Astrocyte (in vitro differentiated cells and primary cell): ENCODE data around the gene FRMD3. TPM values are rescaled to one million over a fixed set of nuclear protein-coding genes. Genes with fewer than 3 reads are reported as not detected.

Experiments
- DNase-seq: peaks from one replicate; pipeline ENCODE4 v3.0.0-alpha.2; 2010; ENCODE audit warnings: low read depth
- FAIRE-seq: peaks from 2 replicates; lab custom pipeline; 2011; peaks lifted over from hg19 to GRCh38; lab: Jason Lieb, UNC
- H2AFZ ChIP-seq: 2 replicates; pipeline ENCODE4 v1.6.0; 2012; ENCODE audit warnings: low read depth, low read length, inconsistent platforms
- H3K27ac ChIP-seq: 2 replicates; pipeline ENCODE4 v1.5.1; 2011; ENCODE audit warnings: low read depth, low read length, inconsistent platforms
- H3K27me3 ChIP-seq: 2 replicates; pipeline ENCODE4 v1.6.0; 2011; ENCODE audit warnings: low read length, inconsistent platforms; ENCODE audit not compliant: insufficient read depth
- H3K36me3 ChIP-seq: 2 replicates; pipeline ENCODE4 v1.5.1; 2011; ENCODE audit warnings: low read length, inconsistent platforms; ENCODE audit not compliant: insufficient read depth
- H3K4me1 ChIP-seq: 2 replicates; pipeline ENCODE4 v1.5.1; 2011; ENCODE audit warnings: low read length, inconsistent platforms; ENCODE audit not compliant: insufficient read depth
- H3K4me2 ChIP-seq: 2 replicates; pipeline ENCODE4 v1.6.0; 2012; ENCODE audit warnings: low read length, inconsistent platforms
- H3K4me3 ChIP-seq: 2 replicates; pipeline ENCODE4 v1.5.1; 2011; ENCODE audit warnings: low read depth, mild to moderate bottlenecking, low read length, inconsistent platforms; ENCODE audit not compliant: insufficient read depth
- H3K79me2 ChIP-seq: 2 replicates; pipeline ENCODE4 v1.6.0; 2012; ENCODE audit warnings: mild to moderate bottlenecking, low read length, inconsistent platforms; ENCODE audit not compliant: insufficient read depth
- H3K9ac ChIP-seq: 2 replicates; pipeline ENCODE4 v1.6.0; 2012; ENCODE audit warnings: mild to moderate bottlenecking, low read length, inconsistent platforms
- H3K9me3 ChIP-seq: 2 replicates; pipeline ENCODE4 v1.5.1; 2012; ENCODE audit warnings: low read depth, mild to moderate bottlenecking, low read length, inconsistent platforms; ENCODE audit not compliant: insufficient read depth
- H4K20me1 ChIP-seq: 2 replicates; pipeline ENCODE4 v1.6.0; 2012; ENCODE audit warnings: low read length, inconsistent platforms; ENCODE audit not compliant: insufficient read depth
- H3K27ac Mint-ChIP-seq: one replicate; pipeline ENCODE4 v1.8.0; 2021; ENCODE audit warnings: mild to moderate bottlenecking, mixed read lengths; ENCODE audit not compliant: unreplicated experiment
- H3K27me3 Mint-ChIP-seq: one replicate; pipeline ENCODE4 v1.8.0; 2021; ENCODE audit warnings: low read depth, mixed read lengths; ENCODE audit not compliant: unreplicated experiment
- H3K36me3 Mint-ChIP-seq: one replicate; pipeline ENCODE4 v1.8.0; 2021; ENCODE audit warnings: low read depth, mixed read lengths; ENCODE audit not compliant: unreplicated experiment
- H3K4me1 Mint-ChIP-seq: one replicate; pipeline ENCODE4 v1.8.0; 2021; ENCODE audit warnings: low read depth, mixed read lengths; ENCODE audit not compliant: unreplicated experiment
- H3K4me3 Mint-ChIP-seq: one replicate; pipeline ENCODE4 v1.8.0; 2021; ENCODE audit warnings: mild to moderate bottlenecking, moderate library complexity, mixed read lengths; ENCODE audit not compliant: unreplicated experiment
- H3K9me3 Mint-ChIP-seq: one replicate; pipeline ENCODE4 v1.8.0; 2021; ENCODE audit warnings: mild to moderate bottlenecking, mixed read lengths; ENCODE audit not compliant: unreplicated experiment
- CTCF ChIP-seq: IDR thresholded peaks from 2 replicates; pipeline ENCODE4 v1.5.1; 2011; ENCODE audit warnings: low read depth, mild to moderate bottlenecking, inconsistent platforms, low read length, moderate library complexity; ENCODE audit not compliant: insufficient read depth
- EZH2 ChIP-seq: IDR thresholded peaks from 2 replicates; pipeline ENCODE4 v1.6.1; 2012; ENCODE audit warnings: mild to moderate bottlenecking, low read length, inconsistent platforms; ENCODE audit not compliant: insufficient read depth
- total RNA-seq: library from RNA; stranded (reverse); gene quantifications from 2 replicates; pipeline ENCODE4 v1.2.1, GENCODE V29; 2021

FRMD3 gene
- total RNA-seq, 1 donor from 2014 or later = 0.39 TPM

GRCh38 chr9:83406921-83407320, 131.3 kb downstream of the FRMD3 start:
- peaks cover 10% of the 10 kb centered on the region for H3K4me1 Mint-ChIP-seq

DNA sequence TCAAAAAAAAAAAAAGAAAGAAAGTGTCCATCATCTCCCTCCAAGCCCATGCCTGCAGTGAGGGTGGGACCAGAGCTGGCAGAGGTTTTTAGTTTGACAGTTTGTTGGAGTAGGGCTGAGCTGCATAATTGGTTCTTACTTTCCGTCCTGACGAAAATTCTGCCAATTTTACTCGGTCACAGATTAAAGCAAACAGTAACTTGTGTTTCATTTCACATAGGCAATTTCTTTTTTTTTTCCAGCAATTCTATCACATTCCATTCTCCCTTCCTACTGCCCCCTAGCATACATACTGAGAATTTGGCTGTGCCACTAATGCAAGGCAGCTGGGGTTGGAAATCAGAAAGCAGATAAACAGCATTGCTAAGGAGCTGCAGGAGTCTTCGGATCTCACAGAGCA, 132.4 kb downstream of the FRMD3 start:
- Mint-ChIP-seq H3K9me3 (peaks cover 11% of the 10 kb centered on the region), H3K27me3 (peaks cover 6% of the 10 kb centered on the region), H3K27ac (no peak overlapping the region), H3K4me3 (no peak overlapping the region), H3K36me3 (no peaks in the 10 kb centered on the region), H3K4me1 (peaks cover 10% of the 10 kb centered on the region)
- Histone ChIP-seq H3K4me2 (no peak overlapping the region), H4K20me1 (no peaks in the 10 kb centered on the region), H3K4me3 (no peak overlapping the region), H3K27me3 (no peaks in the 10 kb centered on the region), H3K27ac (no peak overlapping the region), H3K36me3 (no peaks in the 10 kb centered on the region), H2AFZ (no peak overlapping the region), H3K79me2 (no peaks in the 10 kb centered on the region), H3K4me1 (no peaks in the 10 kb centered on the region), H3K9ac (no peak overlapping the region), H3K9me3 (no peaks in the 10 kb centered on the region)
- TF ChIP-seq CTCF = no peak
- TF ChIP-seq EZH2 = no peak
- DNase-seq (no peak), FAIRE-seq (no peak)

More at GRCh38 chr9:83406921-83407320, 131.3 kb downstream of the FRMD3 start:
- Histone ChIP-seq H2AFZ (no peak overlapping the region), H3K79me2 (no peaks in the 10 kb centered on the region), H3K36me3 (no peaks in the 10 kb centered on the region), H3K4me3 (no peak overlapping the region), H3K4me1 (no peaks in the 10 kb centered on the region), H3K4me2 (no peak overlapping the region), H3K9me3 (no peaks in the 10 kb centered on the region), H3K9ac (no peak overlapping the region), H3K27ac (no peak overlapping the region), H3K27me3 (no peaks in the 10 kb centered on the region), H4K20me1 (no peaks in the 10 kb centered on the region)
- DNase-seq (no peak), FAIRE-seq (no peak)
- peak overlapping the region; percentile 14 for H3K27ac Mint-ChIP-seq
- peaks cover 6% of the 10 kb centered on the region for H3K27me3 Mint-ChIP-seq
- H3K4me3 Mint-ChIP-seq = no peak overlapping the region
- TF ChIP-seq CTCF (no peak), EZH2 (no peak)
- peaks cover 11% of the 10 kb centered on the region for H3K9me3 Mint-ChIP-seq
- no peaks in the 10 kb centered on the region for H3K36me3 Mint-ChIP-seq

GRCh38 chr9:83403527-83404238, 134.5 kb downstream of the FRMD3 start:
- no peaks in the 10 kb centered on the region for H3K27me3 ChIP-seq
- no peaks in the 10 kb centered on the region for H3K4me1 ChIP-seq
- no peaks in the 10 kb centered on the region for H3K36me3 ChIP-seq
- no peaks in the 10 kb centered on the region for H3K79me2 ChIP-seq
- no peak overlapping the region for H3K4me3 Mint-ChIP-seq
- no peak overlapping the region for H3K27ac Mint-ChIP-seq
- H3K4me1 Mint-ChIP-seq = peaks cover 10% of the 10 kb centered on the region
- peaks cover 2% of the 10 kb centered on the region for H3K27me3 Mint-ChIP-seq
- no peak overlapping the region for H3K27ac ChIP-seq
- H3K4me3 ChIP-seq = no peak overlapping the region
- peaks cover 11% of the 10 kb centered on the region for H3K9me3 Mint-ChIP-seq
- no peaks in the 10 kb centered on the region for H3K36me3 Mint-ChIP-seq
- H4K20me1 ChIP-seq = no peaks in the 10 kb centered on the region
- no peak overlapping the region for H2AFZ ChIP-seq
- H3K4me2 ChIP-seq = peak overlapping the region; percentile 16
- DNase-seq = peak; percentile 61
- no peak for FAIRE-seq
- no peak overlapping the region for H3K9ac ChIP-seq
- no peaks in the 10 kb centered on the region for H3K9me3 ChIP-seq
- TF ChIP-seq CTCF (no peak), EZH2 (no peak)
